ENCODE data around the gene RPN2. TPM values are rescaled to one million over a fixed set of nuclear protein-coding genes. Genes with fewer than 3 reads are reported as not detected.
A peak's percentile ranks its signal among the peaks of the same experiment; 100 is the strongest.

Gene RPN2
- total and polyA plus RNA-seq, 2 donors (not counting 3 experiments of a cell fraction or from before 2014, with no cell fraction given) = 283 to 530 TPM

GRCh38 chr20:37172836-37173235 is 6.3 kb upstream of the RPN2 start:
- no peak overlapping the region for H3K27ac ChIP-seq (ENCODE audit: insufficient read depth, low read depth, low read length)
- no peaks in the 10 kb centered on the region for H3K27me3 ChIP-seq (ENCODE audit: control insufficient read depth in 2 of 2, insufficient read depth in 2 of 2, low read length in 2 of 2)
- DNase-seq (ENCODE audit: low read depth, low spot score) (no peak), FAIRE-seq (no peak)
- H3K79me2 ChIP-seq (ENCODE audit: control insufficient read depth, insufficient read depth, low read length) = no peaks in the 10 kb centered on the region
- no peak for TF ChIP-seq MYC (IDR thresholded peaks at IDR 0.05; ENCODE audit: low read depth, low read length)
- no peaks in the 10 kb centered on the region for H3K9me1 ChIP-seq (replicated peaks; ENCODE audit: control insufficient read depth, extremely low read depth, insufficient read depth, low read length)
- POLR2A ChIA-PET = no interaction called here
- CTCF ChIA-PET = no interaction called here
- no peaks in the 10 kb centered on the region for H4K20me1 ChIP-seq (replicated peaks; ENCODE audit: control insufficient read depth, extremely low read depth, insufficient read depth, low read length)
- no peak overlapping the region for H3K4me3 ChIP-seq (replicated peaks in 1 of 3; ENCODE audit: insufficient read depth in 1 of 3, low read depth in 1 of 3, low read length in 3 of 3)
- BruUV-seq (replicated peaks) = no TSS peak
- dilution Hi-C loops (cut with MboI; ENCODE audit: extremely low pct_ligation_motif_present, low sequenced_read_pairs) = no loop called here
- H3K9ac ChIP-seq (replicated peaks; ENCODE audit: extremely low read depth, insufficient read depth, low read length) = no peak overlapping the region
- H2AFZ ChIP-seq (ENCODE audit: low read depth, low read length) = no peak overlapping the region
- intact Hi-C loops (cut with micrococcal nuclease) = loop anchor here (10.0 kb wide), 1 partner anchor 78 kb away; the partner anchor contains the start of gene RBL1
- no peaks in the 10 kb centered on the region for H3K36me3 ChIP-seq (ENCODE audit: control insufficient read depth in 2 of 2, extremely low read depth in 1 of 2, insufficient read depth in 2 of 2, low read length in 2 of 2)
- no peak overlapping the region for H3K4me2 ChIP-seq (ENCODE audit: insufficient read depth, low read length)
- no peaks in the 10 kb centered on the region for H3K9me3 ChIP-seq (replicated peaks; ENCODE audit: control insufficient read depth, insufficient read depth, low read length)
- peaks cover 4% of the 10 kb centered on the region for H3K4me1 ChIP-seq (ENCODE audit: control insufficient read depth, extremely low read depth, insufficient read depth, low read length)

- FAIRE-seq = peak; percentile 83
- H4K20me1 ChIP-seq (replicated peaks; ENCODE audit: control insufficient read depth, extremely low read depth, insufficient read depth, low read length) = peaks cover 2% of the 10 kb centered on the region
- peak overlapping the region; percentile 94 for H3K27ac ChIP-seq (ENCODE audit: insufficient read depth, low read depth, low read length)
- no peaks in the 10 kb centered on the region for H3K9me1 ChIP-seq (replicated peaks; ENCODE audit: control insufficient read depth, extremely low read depth, insufficient read depth, low read length)
- no peaks in the 10 kb centered on the region for H3K27me3 ChIP-seq (ENCODE audit: control insufficient read depth in 2 of 2, insufficient read depth in 2 of 2, low read length in 2 of 2)
- ChIA-PET CTCF (interaction anchor here (1.2 to 1.6 kb wide), 3 partner anchors 12 to 84 kb away, joined by 5 to 18 read pairs (median 6); partner anchors contain the start of gene RBL1), POLR2A (interaction anchor here (1.4 kb wide), 1 partner anchor 11 kb away, joined by 4 read pairs; no protein-coding TSS in a partner anchor)
- dilution Hi-C loops (cut with MboI; ENCODE audit: extremely low pct_ligation_motif_present, low sequenced_read_pairs) (no loop called here), intact Hi-C loops (cut with micrococcal nuclease) (loop anchor here (2.0 to 10.0 kb wide), 2 partner anchors 85 to 229 kb away; partner anchors contain the start of genes RBL1 and SAMHD1)
- H3K9ac ChIP-seq (replicated peaks; ENCODE audit: extremely low read depth, insufficient read depth, low read length) = peak overlapping the region; percentile 97
- DNase-seq (ENCODE audit: low read depth, low spot score) = no peak
- H3K79me2 ChIP-seq (ENCODE audit: control insufficient read depth, insufficient read depth, low read length) = peaks cover 55% of the 10 kb centered on the region
- TF ChIP-seq FOS (IDR thresholded peaks at IDR 0.05; ENCODE audit: borderline replicate concordance, insufficient read depth, low read length) (peak; percentile 58), JUN (IDR thresholded peaks at IDR 0.05; ENCODE audit: borderline replicate concordance, insufficient read depth, insufficient read length, low read depth) (no peak), EZH2 (IDR thresholded peaks at IDR 0.05; ENCODE audit: borderline replicate concordance, low read depth, low read length, severe bottlenecking) (no peak)
- TF ChIP-seq, protein P1, sequence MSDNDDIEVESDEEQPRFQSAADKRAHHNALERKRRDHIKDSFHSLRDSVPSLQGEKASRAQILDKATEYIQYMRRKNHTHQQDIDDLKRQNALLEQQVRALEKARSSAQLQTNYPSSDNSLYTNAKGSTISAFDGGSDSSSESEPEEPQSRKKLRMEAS (IDR thresholded peaks at IDR 0.05; ENCODE audit: insufficient read depth, insufficient read length) = no peak
- H3K36me3 ChIP-seq (ENCODE audit: control insufficient read depth in 2 of 2, extremely low read depth in 1 of 2, insufficient read depth in 2 of 2, low read length in 2 of 2) = peaks cover 9 to 14% of the 10 kb centered on the region in 2 experiments
- peak overlapping the region; percentile 95 for H2AFZ ChIP-seq (ENCODE audit: low read depth, low read length)
- H3K4me1 ChIP-seq (ENCODE audit: control insufficient read depth, extremely low read depth, insufficient read depth, low read length) = peaks cover 15% of the 10 kb centered on the region
- no peaks in the 10 kb centered on the region for H3K9me3 ChIP-seq (replicated peaks; ENCODE audit: control insufficient read depth, insufficient read depth, low read length)
- peak overlapping the region; percentile 96 for H3K4me2 ChIP-seq (ENCODE audit: insufficient read depth, low read length)
- BruUV-seq (replicated peaks) = TSS peak; percentile 43
- peak overlapping the region; percentile 92 to 97 (median 96) for H3K4me3 ChIP-seq (replicated peaks in 1 of 3; ENCODE audit: insufficient read depth in 1 of 3, low read depth in 1 of 3, low read length in 3 of 3)
These were observed 774 bp downstream of the RPN2 start for GRCh38 chr20:37179683-37180524.
